ENCODE measurements around the gene DAND5. TPM values are rescaled to one million over a fixed set of nuclear protein-coding genes. Genes with fewer than 3 reads are reported as not detected.
A peak's percentile ranks its signal among the peaks of the same experiment; 100 is the strongest.

Gene DAND5
- total RNA-seq, 1 experiment from 2014 or later = not detected

- H3K36me3 Mint-ChIP-seq (ENCODE audit: insufficient read depth, unreplicated experiment) = peaks cover 6% of the 10 kb centered on the region
- BruUV-seq (replicated peaks) = no TSS peak
- no peaks in the 10 kb centered on the region for H3K9me3 Mint-ChIP-seq (ENCODE audit: unreplicated experiment)
- ChIA-PET CTCF (interaction anchor here (0.6 to 2.3 kb wide), 8 partner anchors 17 to 655 kb away, joined by 3 to 8 read pairs (median 4); partner anchors contain the start of gene TRMT1), POLR2A (interaction anchor here (0.5 to 3.1 kb wide), 14 partner anchors 8 to 725 kb away, joined by 3 to 30 read pairs (median 4); a partner anchor contains a TSS)
- peak overlapping the region; percentile 69 for H3K4me3 Mint-ChIP-seq (ENCODE audit: unreplicated experiment)
- peak overlapping the region; percentile 69 for H3K27ac Mint-ChIP-seq (ENCODE audit: low read depth, unreplicated experiment)
- peak; percentile 94 for DNase-seq (ENCODE audit: unreplicated experiment)
- intact Hi-C loops (cut with micrococcal nuclease) = loop anchor here (5.0 kb wide), 1 partner anchor 39 kb away; no protein-coding TSS in a partner anchor
- no peaks in the 10 kb centered on the region for H3K27me3 Mint-ChIP-seq (ENCODE audit: insufficient read depth, unreplicated experiment)
- TF ChIP-seq CTCF (IDR thresholded peaks at IDR 0.05; ENCODE audit: unreplicated experiment) = no peak
- H3K4me1 Mint-ChIP-seq (ENCODE audit: insufficient read depth, unreplicated experiment) = peaks cover 48% of the 10 kb centered on the region
Measured at GRCh38 chr19:13022859-13023636, 53.7 kb downstream of the DAND5 start.

- CTCF ChIA-PET = interaction anchor here (0.6 to 2.1 kb wide), 9 partner anchors 10 to 706 kb away, joined by 3 to 8 read pairs (median 4); no protein-coding TSS in a partner anchor
- no peak for DNase-seq (ENCODE audit: unreplicated experiment)
- TF ChIP-seq CTCF (IDR thresholded peaks at IDR 0.05; ENCODE audit: unreplicated experiment) = no peak
- intact Hi-C loops (cut with micrococcal nuclease) = loop anchor here (5.0 kb wide), 1 partner anchor 39 kb away; no protein-coding TSS in a partner anchor
- peak overlapping the region; percentile 69 for H3K27ac Mint-ChIP-seq (ENCODE audit: low read depth, unreplicated experiment)
- no peaks in the 10 kb centered on the region for H3K9me3 Mint-ChIP-seq (ENCODE audit: unreplicated experiment)
- H3K4me1 Mint-ChIP-seq (ENCODE audit: insufficient read depth, unreplicated experiment) = peaks cover 48% of the 10 kb centered on the region
- BruUV-seq (replicated peaks) = no TSS peak
- peaks cover 8% of the 10 kb centered on the region for H3K36me3 Mint-ChIP-seq (ENCODE audit: insufficient read depth, unreplicated experiment)
- POLR2A ChIA-PET = interaction anchor here (0.5 to 3.5 kb wide), 15 partner anchors 8 to 724 kb away, joined by 3 to 45 read pairs (median 4); partner anchors contain the start of genes IER2 and STX10
- H3K27me3 Mint-ChIP-seq (ENCODE audit: insufficient read depth, unreplicated experiment) = no peaks in the 10 kb centered on the region
- peak overlapping the region; percentile 69 for H3K4me3 Mint-ChIP-seq (ENCODE audit: unreplicated experiment)
Measured at GRCh38 chr19:13023656-13024055, 54.3 kb downstream of the DAND5 start.

Small RNAs within 50 kb of the gene (microRNA-seq; reads per million reads assigned to microRNA genes)
- gene MIR5695 (not detected), gene MIR6515 (3.8 reads per million, percentile 29 among the genes with 10 or more reads in this experiment)

Other genes starting within 250 kb of the DAND5 start
- 74.7 and 89.5 TPM in 2 replicates for gene TNPO2, start 245.6 kb upstream of the DAND5 start, total RNA-seq (2022)
- 139 and 146 TPM in 2 replicates for gene TRIR, start 234.9 kb upstream of the DAND5 start, total RNA-seq (2022)
- gene GET3, start 232.1 kb upstream of the DAND5 start, total RNA-seq (2022) = 62.9 and 67.1 TPM in 2 replicates
- gene BEST2, start 217.8 kb upstream of the DAND5 start, total RNA-seq (2022) = 0.70 and 0.83 TPM in 2 replicates
- 31.6 and 32.8 TPM in 2 replicates for gene HOOK2, start 194.0 kb upstream of the DAND5 start, total RNA-seq (2022)
- 86.4 and 125 TPM in 2 replicates for gene JUNB, start 178.1 kb upstream of the DAND5 start, total RNA-seq (2022)
- 224 and 295 TPM in 2 replicates for gene PRDX2, start 167.8 kb upstream of the DAND5 start, total RNA-seq (2022)
- gene THSD8, start 167.5 kb upstream of the DAND5 start, total RNA-seq (2022) = 6.9 and 14.5 TPM in 2 replicates
- 11.2 and 16.7 TPM in 2 replicates for gene RNASEH2A, start 163.0 kb upstream of the DAND5 start, total RNA-seq (2022)
- not detected in 2 replicates for gene RTBDN, start 135.0 kb upstream of the DAND5 start, total RNA-seq (2022)
- gene MAST1, start 131.1 kb upstream of the DAND5 start, total RNA-seq (2022) = 1.0 and 1.6 TPM in 2 replicates
- gene DNASE2, start 88.1 kb upstream of the DAND5 start, total RNA-seq (2022) = 26.7 and 28.7 TPM in 2 replicates
- not detected in 2 replicates for gene KLF1, start 82.4 kb upstream of the DAND5 start, total RNA-seq (2022)
- 22.9 and 38.0 TPM in 2 replicates for gene GCDH, start 78.4 kb upstream of the DAND5 start, total RNA-seq (2022)
- 0.83 and 0.91 TPM in 2 replicates for gene SYCE2, start 50.3 kb upstream of the DAND5 start, total RNA-seq (2022)
- gene FARSA, start 35.9 kb upstream of the DAND5 start, total RNA-seq (2022) = 78.6 and 107 TPM in 2 replicates
- gene CALR, start 31.0 kb upstream of the DAND5 start, total RNA-seq (2022) = 792 and 1,042 TPM in 2 replicates
- 197 and 219 TPM in 2 replicates for gene RAD23A, start 23.7 kb upstream of the DAND5 start, total RNA-seq (2022)
- gene GADD45GIP1, start 12.4 kb upstream of the DAND5 start, total RNA-seq (2022) = 44.4 and 47.5 TPM in 2 replicates
- 26.9 and 27.2 TPM in 2 replicates for gene NFIX, start 25.9 kb downstream of the DAND5 start, total RNA-seq (2022)
- gene LYL1, start 133.3 kb downstream of the DAND5 start, total RNA-seq (2022) = not detected in 2 replicates
- 47.5 and 63.2 TPM in 2 replicates for gene TRMT1, start 147.2 kb downstream of the DAND5 start, total RNA-seq (2022)
- gene NACC1, start 148.7 kb downstream of the DAND5 start, total RNA-seq (2022) = 55.9 and 67.3 TPM in 2 replicates
- 35.2 and 37.9 TPM in 2 replicates for gene STX10, start 180.8 kb downstream of the DAND5 start, total RNA-seq (2022)
- gene IER2, start 180.8 kb downstream of the DAND5 start, total RNA-seq (2022) = 63.0 and 92.3 TPM in 2 replicates

All from MCF 10A (cell line).